HepG2 (cell line): ENCODE measurements around the gene ADCY7. TPM values are rescaled to one million over a fixed set of nuclear protein-coding genes. Genes with fewer than 3 reads are reported as not detected.

Experiments used
- AGO2 ChIP-seq: fragments of 200-400 bp; formaldehyde crosslinking; optimal IDR thresholded peaks from 2 replicates; pipeline ENCODE3; 2017; ENCODE audit warnings: mild to moderate bottlenecking, low read depth, low read length, moderate library complexity
- BCL6 ChIP-seq: IDR thresholded peaks from 2 replicates; pipeline ENCODE4 v1.6.1; 2016; ENCODE audit warnings: missing genetic modification reagents, missing compliant biosample characterization
- DPF2 ChIP-seq: sonication (generic); formaldehyde crosslinking; IDR thresholded peaks from 2 replicates; pipeline ENCODE4 v1.4.0; 2020; ENCODE audit warnings: mild to moderate bottlenecking, low read depth, missing genetic modification reagents, borderline replicate concordance
- GATA4 ChIP-seq: sonication (generic); IDR thresholded peaks from 2 replicates; pipeline ENCODE4 v1.6.1; 2016; ENCODE audit warnings: antibody characterized with exemption, low read depth, borderline replicate concordance
- HNRNPL ChIP-seq: fragments of 200-400 bp; formaldehyde crosslinking; IDR thresholded peaks from 2 replicates; pipeline ENCODE4 v1.6.1; 2017; ENCODE audit warnings: mild to moderate bottlenecking, low read depth, low read length
- ISX ChIP-seq: sonication (generic); formaldehyde crosslinking; conservative IDR thresholded peaks from 2 replicates; pipeline ENCODE4 v1.5.0; 2020; ENCODE audit warnings: missing genetic modification reagents
- KAT2B ChIP-seq: fragments of 150-350 bp; IDR thresholded peaks from 2 replicates; pipeline ENCODE4 v1.6.1; 2014; ENCODE audit warnings: low read depth, low read length, borderline replicate concordance
- NCOA2 ChIP-seq: sonication (generic); formaldehyde crosslinking; IDR thresholded peaks from 2 replicates; pipeline ENCODE4 v1.8.0; 2022; ENCODE audit warnings: inconsistent platforms
- SMARCE1 ChIP-seq: fragments of 450-650 bp; IDR thresholded peaks from 2 replicates; pipeline ENCODE4 v1.6.1; 2017; ENCODE audit warnings: borderline replicate concordance
- XRCC5 ChIP-seq: fragments of 200-400 bp; formaldehyde crosslinking; optimal IDR thresholded peaks from 2 replicates; pipeline ENCODE3; 2017; ENCODE audit warnings: mild to moderate bottlenecking, low read length
- ZFP41 ChIP-seq: sonication (generic); formaldehyde crosslinking; IDR thresholded peaks from 2 replicates; pipeline ENCODE4 v1.4.0; 2020; ENCODE audit warnings: mild to moderate bottlenecking, missing genetic modification reagents, borderline replicate concordance
- ZFP62 ChIP-seq: sonication (generic); formaldehyde crosslinking; IDR thresholded peaks from 2 replicates; pipeline ENCODE4 v1.4.0; 2020; ENCODE audit warnings: missing genetic modification reagents
- ZKSCAN5 ChIP-seq: sonication (generic); formaldehyde crosslinking; IDR thresholded peaks from 2 replicates; pipeline ENCODE4 v1.5.1; 2020; ENCODE audit warnings: mild to moderate bottlenecking, missing genetic modification reagents
- ZMYM3 ChIP-seq: sonication (generic); formaldehyde crosslinking; IDR thresholded peaks from 2 replicates; pipeline ENCODE4 v1.5.1; 2020; ENCODE audit warnings: mild to moderate bottlenecking, missing genetic modification reagents
- ZNF841 ChIP-seq: sonication (generic); formaldehyde crosslinking; IDR thresholded peaks from 2 replicates; pipeline ENCODE4 v1.8.1; 2023; ENCODE audit warnings: missing genetic modification reagents, borderline replicate concordance
- polyA plus RNA-seq, 8 experiments: library from polyadenylated mRNA; depleted of rRNA in 3 of 8; stranded (reverse) in 7 of 8; unstranded in 1 of 8; fragments of >200 nt; fragmentation: Illumina TruSeq in 4 of 8; extraction: Trizol in 4 of 8; gene quantifications; 2 replicates each; pipeline versions ENCODE4 v1.2.1 to v1.2.3, GENCODE V29; 2011 to 2016; ENCODE audit warnings: low read depth in 4 of 8, missing spikeins in 1 of 8, mixed read lengths in 1 of 8; ENCODE audit not compliant: insufficient read depth in 1 of 8
- total RNA-seq, 5 experiments: library from RNA; depleted of rRNA; stranded (reverse); fragments of >200 nt; fragmentation: Illumina TruSeq; extraction: Trizol; gene quantifications; 2 replicates each; pipeline ENCODE4 v1.2.3, GENCODE V29; 2016; ENCODE audit warnings: low read depth in 1 of 5
- TF ChIP-seq, protein P1 (sequence below): sonication (generic); formaldehyde crosslinking; IDR thresholded peaks from 2 replicates; pipeline ENCODE4 v1.9.0; 2022; ENCODE audit warnings: low read depth, missing genetic modification reagents
- TF ChIP-seq, protein P2 (sequence below): sonication (generic); formaldehyde crosslinking; IDR thresholded peaks from 2 replicates; pipeline ENCODE4 v1.4.0; 2020; ENCODE audit warnings: mild to moderate bottlenecking, low read depth, missing genetic modification reagents
- TF ChIP-seq, protein P3 (sequence below): fragments of 450-650 bp; IDR thresholded peaks from 2 replicates; pipeline ENCODE4 v1.6.1; 2017; ENCODE audit warnings: mild to moderate bottlenecking
- TF ChIP-seq, protein P4 (sequence below), 2 experiments: IDR thresholded peaks; 2 replicates each; pipeline ENCODE4 v1.6.1; 2011 to 2012; ENCODE audit warnings: low read length in 2 of 2, borderline replicate concordance in 1 of 2, low read depth in 1 of 2, mild to moderate bottlenecking in 1 of 2, moderate library complexity in 1 of 2

The ADCY7 gene
- total and polyA plus RNA-seq, 2 of the 13 experiments (the other 11 are each of a cell fraction or from before 2014, with no cell fraction given) = 2.2 to 4.3 TPM

DNA sequence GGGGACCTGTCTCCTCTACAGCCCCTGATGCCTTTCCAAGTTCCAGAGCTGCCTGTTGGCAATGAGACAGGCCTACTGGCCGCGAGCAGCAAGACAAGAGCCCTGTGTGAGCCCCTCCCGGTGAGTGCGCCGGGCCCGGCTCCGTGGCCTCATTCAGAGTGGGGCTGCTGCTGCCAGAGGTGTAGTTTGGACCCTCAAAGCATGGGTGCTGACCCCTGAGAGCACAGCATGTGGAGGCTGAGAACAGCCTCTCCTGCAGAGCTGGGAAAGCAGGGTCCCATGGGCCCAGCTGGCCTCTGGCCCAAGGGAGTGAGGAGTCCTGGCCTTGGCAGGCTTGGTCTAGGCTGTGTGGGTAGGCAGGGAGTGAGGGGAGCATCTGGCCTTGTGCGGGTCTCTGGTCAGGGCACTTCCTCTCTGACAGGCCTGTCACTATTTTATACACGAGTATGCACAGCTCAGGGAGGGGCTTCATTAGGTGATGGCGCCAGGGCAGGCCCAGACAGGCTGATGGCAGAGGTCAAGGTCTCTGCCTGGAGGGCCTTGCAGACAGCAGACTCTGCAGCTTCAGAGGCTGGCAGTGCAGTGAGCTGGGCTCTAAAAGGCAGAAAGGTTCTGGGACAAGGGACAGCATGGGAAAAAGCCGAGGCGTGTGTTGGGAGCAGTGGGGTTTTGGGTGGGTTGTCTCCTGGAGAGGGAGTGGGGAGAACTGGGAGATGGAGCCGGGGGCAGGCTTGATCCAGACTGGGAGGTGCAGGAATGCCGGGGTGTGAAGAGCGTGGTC is 43.4 kb downstream of the ADCY7 start (continued):
- no peak for TF ChIP-seq ZNF841
- TF ChIP-seq, protein P1, sequence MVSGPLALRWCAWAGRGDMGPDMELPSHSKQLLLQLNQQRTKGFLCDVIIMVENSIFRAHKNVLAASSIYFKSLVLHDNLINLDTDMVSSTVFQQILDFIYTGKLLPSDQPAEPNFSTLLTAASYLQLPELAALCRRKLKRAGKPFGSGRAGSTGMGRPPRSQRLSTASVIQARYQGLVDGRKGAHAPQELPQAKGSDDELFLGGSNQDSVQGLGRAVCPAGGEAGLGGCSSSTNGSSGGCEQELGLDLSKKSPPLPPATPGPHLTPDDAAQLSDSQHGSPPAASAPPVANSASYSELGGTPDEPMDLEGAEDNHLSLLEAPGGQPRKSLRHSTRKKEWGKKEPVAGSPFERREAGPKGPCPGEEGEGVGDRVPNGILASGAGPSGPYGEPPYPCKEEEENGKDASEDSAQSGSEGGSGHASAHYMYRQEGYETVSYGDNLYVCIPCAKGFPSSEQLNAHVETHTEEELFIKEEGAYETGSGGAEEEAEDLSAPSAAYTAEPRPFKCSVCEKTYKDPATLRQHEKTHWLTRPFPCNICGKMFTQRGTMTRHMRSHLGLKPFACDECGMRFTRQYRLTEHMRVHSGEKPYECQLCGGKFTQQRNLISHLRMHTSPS (CRISPR knock-in tag) = peak; percentile 6; the same call in 1 of the 2 replicates
- 0 out of 2 replicates have a peak, but pooled peaks have one; percentile 5 for TF ChIP-seq NCOA2
- TF ChIP-seq ZMYM3 (CRISPR knock-in tag) = peak; percentile 48; the same call in 1 of the 2 replicates
- TF ChIP-seq, protein P2, sequence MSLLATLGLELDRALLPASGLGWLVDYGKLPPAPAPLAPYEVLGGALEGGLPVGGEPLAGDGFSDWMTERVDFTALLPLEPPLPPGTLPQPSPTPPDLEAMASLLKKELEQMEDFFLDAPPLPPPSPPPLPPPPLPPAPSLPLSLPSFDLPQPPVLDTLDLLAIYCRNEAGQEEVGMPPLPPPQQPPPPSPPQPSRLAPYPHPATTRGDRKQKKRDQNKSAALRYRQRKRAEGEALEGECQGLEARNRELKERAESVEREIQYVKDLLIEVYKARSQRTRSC = no peak
- no peak for TF ChIP-seq SMARCE1
- TF ChIP-seq XRCC5 = peak; percentile 48
- no peak for TF ChIP-seq KAT2B
- TF ChIP-seq HNRNPL = no peak
- no peak for TF ChIP-seq AGO2
- TF ChIP-seq ZFP62 (CRISPR knock-in tag) = no peak
- TF ChIP-seq, protein P3, sequence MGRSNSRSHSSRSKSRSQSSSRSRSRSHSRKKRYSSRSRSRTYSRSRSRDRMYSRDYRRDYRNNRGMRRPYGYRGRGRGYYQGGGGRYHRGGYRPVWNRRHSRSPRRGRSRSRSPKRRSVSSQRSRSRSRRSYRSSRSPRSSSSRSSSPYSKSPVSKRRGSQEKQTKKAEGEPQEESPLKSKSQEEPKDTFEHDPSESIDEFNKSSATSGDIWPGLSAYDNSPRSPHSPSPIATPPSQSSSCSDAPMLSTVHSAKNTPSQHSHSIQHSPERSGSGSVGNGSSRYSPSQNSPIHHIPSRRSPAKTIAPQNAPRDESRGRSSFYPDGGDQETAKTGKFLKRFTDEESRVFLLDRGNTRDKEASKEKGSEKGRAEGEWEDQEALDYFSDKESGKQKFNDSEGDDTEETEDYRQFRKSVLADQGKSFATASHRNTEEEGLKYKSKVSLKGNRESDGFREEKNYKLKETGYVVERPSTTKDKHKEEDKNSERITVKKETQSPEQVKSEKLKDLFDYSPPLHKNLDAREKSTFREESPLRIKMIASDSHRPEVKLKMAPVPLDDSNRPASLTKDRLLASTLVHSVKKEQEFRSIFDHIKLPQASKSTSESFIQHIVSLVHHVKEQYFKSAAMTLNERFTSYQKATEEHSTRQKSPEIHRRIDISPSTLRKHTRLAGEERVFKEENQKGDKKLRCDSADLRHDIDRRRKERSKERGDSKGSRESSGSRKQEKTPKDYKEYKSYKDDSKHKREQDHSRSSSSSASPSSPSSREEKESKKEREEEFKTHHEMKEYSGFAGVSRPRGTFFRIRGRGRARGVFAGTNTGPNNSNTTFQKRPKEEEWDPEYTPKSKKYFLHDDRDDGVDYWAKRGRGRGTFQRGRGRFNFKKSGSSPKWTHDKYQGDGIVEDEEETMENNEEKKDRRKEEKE = no peak
- TF ChIP-seq ZKSCAN5 (CRISPR knock-in tag) = no peak
- TF ChIP-seq ISX (CRISPR knock-in tag) = no peak
- TF ChIP-seq, protein P4, sequence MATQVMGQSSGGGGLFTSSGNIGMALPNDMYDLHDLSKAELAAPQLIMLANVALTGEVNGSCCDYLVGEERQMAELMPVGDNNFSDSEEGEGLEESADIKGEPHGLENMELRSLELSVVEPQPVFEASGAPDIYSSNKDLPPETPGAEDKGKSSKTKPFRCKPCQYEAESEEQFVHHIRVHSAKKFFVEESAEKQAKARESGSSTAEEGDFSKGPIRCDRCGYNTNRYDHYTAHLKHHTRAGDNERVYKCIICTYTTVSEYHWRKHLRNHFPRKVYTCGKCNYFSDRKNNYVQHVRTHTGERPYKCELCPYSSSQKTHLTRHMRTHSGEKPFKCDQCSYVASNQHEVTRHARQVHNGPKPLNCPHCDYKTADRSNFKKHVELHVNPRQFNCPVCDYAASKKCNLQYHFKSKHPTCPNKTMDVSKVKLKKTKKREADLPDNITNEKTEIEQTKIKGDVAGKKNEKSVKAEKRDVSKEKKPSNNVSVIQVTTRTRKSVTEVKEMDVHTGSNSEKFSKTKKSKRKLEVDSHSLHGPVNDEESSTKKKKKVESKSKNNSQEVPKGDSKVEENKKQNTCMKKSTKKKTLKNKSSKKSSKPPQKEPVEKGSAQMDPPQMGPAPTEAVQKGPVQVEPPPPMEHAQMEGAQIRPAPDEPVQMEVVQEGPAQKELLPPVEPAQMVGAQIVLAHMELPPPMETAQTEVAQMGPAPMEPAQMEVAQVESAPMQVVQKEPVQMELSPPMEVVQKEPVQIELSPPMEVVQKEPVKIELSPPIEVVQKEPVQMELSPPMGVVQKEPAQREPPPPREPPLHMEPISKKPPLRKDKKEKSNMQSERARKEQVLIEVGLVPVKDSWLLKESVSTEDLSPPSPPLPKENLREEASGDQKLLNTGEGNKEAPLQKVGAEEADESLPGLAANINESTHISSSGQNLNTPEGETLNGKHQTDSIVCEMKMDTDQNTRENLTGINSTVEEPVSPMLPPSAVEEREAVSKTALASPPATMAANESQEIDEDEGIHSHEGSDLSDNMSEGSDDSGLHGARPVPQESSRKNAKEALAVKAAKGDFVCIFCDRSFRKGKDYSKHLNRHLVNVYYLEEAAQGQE (IDR thresholded peaks at IDR 0.05; ENCODE audit: borderline replicate concordance in 1 of 2, low read depth in 1 of 2, low read length in 2 of 2) = no peak
- 0 out of 2 replicates have a peak, but pooled peaks have one; percentile 51 for TF ChIP-seq BCL6
- TF ChIP-seq DPF2 (CRISPR knock-in tag) = no peak
- no peak for TF ChIP-seq GATA4
- no peak for TF ChIP-seq ZFP41 (CRISPR knock-in tag)
